T-helper 22 cell (primary cell): Measurements from ENCODE around the gene MARCHF9.

ENCODE experiments used
- DNase-seq: peaks from one replicate; pipeline ENCODE4 v3.0.0-alpha.2; 2020; ENCODE audit warnings: low read depth

MARCHF9 gene

DNA sequence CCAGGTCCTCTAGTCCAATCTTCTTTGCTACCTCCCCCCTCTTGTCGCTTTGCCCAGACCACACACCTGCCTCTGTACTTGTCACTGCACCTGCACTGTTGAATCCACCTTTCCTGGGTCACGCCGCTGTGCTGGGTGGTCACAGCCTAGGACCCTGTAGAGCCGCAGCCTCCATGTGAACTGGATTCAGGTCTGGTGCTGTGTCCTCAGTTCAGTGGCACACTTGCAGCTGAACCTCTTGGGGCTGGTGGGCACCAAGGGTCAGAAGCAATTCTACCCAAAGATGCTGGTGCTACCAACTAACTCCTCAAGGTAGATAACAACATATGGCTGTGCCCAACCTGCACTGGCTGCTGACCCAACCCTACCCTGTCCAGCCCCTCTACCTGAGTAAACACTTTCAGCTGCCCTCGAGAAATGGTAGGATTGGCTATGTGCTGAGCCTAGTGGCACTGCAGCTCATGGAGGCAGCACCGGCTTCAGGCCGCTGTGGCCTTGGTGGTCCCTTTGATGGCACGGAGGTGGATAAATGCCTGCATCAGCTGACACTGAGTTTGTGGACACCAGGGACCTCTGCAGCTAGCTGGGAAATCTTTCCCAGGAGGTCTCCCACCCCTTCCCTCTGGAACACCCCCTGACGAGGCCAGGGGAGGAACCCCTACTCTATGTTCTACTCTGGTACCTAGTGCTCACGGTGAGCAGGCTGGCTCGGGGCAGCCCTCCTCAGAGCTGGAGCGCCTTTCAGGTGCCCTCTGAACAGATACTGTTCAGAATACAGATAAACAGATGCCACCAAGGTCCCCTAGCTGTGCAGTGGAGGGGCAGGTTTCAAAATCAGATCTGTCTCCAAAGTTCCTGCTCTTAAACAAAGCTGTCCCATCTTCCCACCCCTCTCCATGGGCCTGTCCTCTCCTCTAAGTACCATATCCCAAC, 30.6 kb upstream of the MARCHF9 start:
- no peak for DNase-seq

DNA sequence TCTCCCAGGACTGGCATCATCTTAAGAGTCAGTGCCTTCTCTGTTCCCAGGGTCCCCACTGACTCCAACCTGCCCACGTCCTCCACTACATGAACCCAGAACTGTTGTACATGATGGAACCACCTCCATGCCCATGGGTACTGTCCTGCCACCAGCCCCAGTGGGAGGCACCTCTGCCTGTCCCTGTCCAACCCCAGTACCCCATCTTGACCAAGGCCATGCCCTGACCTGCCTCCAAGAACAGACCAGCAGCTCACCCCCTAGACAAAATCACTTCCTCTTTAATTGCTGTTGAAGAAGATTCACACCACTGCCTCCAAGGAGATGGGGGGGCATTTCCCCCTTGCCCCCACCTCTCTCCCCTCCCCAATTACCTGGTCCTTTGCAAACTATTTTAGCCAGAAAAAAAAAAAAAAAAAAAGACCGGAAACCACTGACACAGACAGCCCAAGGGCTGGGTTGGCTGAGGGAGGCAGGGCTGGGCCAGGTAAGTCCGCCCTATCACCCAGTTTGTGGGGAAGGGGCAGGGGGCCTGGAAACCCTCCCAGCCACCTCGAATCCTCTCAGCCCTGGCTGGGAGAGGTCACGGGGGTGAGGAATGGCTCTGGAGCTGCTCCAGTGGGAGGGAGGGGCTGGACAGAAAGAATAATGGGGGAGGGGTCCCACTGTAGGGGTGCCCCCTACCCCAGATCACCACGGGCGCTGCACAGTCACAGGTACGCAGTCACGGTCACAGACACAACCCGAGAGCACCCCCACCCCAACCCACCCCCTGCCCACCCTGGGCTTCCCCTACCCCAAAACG, 29.8 kb upstream of the MARCHF9 start:
- DNase-seq, result no peak

DNA sequence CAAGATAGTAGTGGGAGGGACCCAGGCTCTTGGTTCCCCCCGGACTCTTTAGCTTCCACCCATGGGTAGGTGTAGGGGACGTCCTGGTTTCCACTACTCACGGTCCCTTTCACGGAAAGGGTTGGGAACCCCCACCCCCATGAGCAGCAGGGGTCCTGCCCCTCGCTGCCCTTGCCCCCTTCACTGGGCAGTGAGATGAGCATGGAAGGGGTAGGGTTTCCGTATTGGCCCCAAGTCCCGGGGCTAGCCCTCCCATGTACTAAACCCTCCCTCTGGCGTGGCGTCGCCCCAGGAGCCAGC, 29.1 kb upstream of the MARCHF9 start:
- no peak for DNase-seq

DNA sequence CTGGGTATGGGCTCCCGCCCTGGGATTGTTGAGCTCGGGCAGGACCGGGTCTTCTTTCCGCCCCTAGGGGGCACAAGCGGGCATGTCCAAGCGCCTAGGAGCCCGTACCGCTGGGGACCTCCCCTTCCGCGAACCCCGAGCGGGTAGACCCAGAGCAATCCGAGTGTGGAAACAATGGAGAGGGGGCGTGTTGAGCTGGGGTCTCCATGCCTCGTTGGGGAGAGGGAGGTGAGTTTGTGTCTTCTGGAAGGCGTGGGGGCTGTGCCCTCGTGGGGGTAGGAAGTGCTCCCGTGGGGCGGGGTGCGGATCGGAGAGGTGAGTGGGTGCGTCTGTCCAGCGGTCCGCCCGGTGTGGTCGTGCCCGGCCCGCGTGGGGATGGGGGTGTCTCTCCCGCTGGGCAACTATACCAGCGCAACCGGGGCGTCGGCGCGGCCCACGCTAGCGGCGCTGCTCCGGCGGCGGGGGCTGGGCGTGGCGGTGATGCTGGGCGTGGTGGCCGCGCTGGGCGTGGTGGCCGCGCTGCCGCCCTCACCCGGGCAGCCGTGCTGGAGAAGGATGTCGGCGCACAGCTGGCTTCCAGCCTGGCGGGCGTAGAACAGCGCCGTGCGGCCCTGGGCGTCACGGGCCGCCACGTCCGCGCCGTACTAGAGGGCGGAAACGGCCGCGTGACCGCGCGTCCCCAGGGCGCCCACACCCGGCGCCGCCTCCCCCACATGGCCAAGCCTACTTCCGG, 28.6 kb upstream of the MARCHF9 start:
- DNase-seq, result no peak

DNA sequence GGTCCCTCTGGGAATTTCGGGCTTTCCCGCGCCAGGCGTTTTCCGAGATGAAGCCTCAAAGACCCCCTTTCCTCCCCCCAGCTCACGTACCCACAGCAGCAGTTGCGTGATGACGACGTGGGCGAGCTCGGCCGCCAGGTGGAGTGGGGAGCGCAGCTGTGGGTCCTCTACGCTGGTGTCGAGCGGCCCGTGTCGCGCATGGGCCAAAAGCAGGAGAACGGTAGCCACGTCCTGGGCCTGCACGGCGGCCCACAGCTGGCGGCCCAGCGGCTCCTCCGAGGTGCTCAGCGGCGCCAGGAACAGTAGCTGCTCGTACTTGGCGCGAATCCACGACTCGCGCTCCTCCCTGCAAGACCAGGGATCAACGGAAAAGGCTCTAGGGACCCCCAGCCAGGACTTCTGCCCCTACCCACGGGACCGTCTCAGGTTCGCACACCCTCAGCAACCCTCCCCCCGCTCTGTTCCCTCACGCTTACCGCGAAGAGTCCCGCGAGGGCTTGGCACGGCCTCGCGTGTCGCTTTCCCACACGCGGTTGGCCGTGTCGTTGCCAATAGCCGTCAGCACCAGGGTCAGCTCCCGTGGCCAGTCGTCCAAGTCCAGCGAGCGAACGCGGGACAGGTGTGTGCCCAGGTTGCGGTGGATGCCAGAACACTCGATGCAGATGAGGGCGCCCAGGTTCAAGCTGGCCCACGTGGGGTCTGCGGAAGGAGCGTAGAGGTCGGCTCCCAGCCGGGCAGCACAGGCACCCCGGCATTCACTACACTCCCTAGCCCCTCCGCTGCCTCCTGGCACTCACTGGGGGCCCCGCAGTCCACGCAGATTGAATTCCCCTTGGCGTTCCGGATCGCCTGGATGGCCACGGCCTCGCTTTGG, 27.8 kb upstream of the MARCHF9 start:
- no peak for DNase-seq

DNA sequence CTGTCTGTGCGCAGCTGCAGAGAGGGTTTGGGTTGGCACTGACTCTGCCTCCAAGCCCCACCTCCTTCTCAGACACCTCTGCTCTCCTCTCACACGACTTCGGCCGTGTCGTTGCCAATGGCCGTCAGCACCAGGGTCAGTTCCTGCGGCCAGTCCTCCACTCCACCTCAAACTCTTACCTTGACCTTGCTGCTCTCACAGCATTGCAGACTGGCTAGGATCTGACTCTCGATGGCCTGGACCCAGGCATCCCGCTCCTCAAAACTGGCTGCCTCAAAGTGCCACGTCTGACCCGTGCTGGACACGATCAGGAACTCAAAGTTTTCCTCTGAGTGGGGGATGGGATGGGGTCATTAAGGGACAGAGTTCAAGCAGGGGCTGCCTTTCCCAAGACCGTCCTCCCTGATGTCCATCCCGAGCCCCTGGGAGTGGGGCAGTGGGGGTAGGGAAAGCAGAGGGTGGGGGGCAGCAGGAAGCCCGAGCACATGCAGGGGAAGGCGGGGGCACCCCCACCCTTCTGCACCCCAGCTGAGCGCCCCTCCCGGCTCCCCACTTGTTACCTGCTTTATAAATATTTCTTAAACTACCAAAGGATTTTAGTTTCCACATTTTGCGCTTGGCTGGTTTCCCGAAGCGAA, 27.0 kb upstream of the MARCHF9 start:
- DNase-seq, result no peak

DNA sequence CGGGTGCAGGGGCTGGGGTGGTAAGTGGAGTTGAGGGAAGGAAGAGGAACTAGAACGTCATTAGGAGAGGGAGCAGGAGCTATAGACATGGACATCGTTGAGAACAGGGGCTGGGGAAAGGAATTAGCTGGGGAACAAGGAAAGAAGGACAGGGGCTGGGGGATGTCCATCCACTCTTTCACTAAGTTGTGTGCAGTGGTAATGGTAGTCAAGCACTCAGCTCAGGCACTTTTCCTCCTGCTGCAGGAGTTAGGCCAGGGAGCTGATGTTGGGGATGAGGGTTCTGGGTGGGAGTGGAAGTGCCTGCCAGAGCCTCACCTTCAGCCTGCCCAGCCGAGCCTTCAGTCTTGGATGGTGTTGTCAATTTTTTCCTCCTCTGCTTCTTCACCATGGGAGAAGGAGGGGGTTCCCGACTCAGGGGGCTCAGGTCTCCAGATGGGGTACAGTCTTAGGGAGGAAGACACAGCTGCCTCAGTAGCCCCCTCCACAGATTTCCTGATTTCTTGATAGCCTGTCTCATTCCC, 25.5 kb upstream of the MARCHF9 start:
- DNase-seq, result no peak

DNA sequence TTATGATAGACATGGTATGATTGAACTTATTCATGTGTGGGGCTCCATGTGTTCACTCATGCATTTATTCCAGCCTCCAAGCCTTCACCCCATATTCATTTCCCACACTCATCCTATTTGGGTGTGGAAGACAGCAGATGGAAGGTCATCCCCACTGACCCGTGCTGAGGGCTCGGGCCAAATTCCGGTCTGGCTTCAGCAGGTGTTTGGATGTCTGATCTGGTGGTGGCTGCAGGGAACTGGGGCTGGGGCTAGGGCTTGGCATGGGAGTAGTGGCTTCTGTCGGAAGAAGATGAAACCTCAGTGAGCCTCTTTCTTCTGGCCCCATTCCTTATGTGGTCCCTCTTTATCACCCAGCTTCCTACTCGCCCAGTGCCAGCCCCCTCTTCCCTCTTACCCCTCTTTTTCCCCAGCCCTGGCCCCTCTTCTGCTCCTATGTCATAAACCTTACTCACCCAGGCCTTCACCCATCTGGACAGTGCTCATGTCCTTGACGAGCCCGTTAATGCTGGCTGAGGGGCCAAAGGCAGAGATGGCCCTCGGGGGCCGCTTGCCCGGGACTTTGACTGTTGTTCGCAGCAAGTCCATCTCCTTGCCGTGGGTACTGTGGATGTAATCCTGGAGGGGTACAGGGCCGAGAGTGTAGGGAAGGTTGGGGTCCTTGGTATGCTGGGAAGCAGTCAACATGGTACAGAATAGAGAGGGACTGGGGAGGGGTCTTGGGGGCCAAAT, 24.4 kb upstream of the MARCHF9 start:
- DNase-seq, result no peak

DNA sequence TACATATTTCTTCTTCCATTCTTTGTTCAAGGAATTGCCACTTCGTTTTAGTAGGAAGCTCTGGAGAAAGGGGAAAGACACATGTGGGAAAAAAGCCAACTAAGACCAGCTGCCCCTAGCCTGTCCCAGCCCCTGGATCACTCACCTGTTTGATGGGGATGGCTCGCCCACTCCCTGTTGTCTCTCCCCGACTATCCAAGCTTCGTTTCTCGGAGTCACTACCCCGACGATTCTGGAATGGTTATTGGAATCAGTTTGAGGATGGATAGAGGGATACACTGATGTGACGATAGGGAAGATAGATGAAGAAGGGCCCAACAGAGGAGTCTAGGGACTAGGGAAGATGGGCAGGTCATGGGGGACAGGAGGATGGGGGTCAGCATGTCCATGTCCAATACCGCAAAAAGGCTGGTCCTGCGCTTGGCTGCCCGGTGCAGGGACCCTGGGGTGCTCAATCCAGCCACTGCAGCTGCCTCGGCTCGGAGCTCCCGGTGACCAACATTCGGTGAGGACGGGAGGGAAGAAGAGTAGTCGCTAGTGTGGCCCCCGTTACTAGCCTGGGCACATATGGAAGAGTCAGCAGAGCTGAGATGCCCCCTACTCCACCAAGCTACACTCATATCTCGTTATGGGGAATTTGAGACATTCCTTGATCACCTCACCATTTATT, 23.4 kb upstream of the MARCHF9 start:
- no peak for DNase-seq

DNA sequence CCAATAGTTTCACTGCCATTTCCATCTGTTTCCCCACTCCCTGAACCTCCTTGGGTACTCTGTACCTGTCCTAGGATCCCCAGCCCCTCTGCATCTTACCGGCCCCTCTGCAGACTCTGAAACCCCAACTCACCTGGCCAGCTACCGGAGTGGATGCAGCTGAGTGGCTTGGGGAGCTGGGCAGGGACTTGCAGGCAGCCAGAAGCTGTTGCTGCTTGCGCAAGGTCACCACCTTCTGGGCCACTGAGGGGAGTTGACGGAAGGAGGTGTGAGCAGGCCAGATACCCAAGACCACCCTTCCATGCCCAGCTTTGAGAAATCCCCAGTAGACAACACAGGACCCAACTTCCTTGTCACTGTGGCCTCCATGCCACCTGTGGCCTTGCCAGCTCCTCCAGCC, 22.6 kb upstream of the MARCHF9 start:
- DNase-seq, result no peak

DNA sequence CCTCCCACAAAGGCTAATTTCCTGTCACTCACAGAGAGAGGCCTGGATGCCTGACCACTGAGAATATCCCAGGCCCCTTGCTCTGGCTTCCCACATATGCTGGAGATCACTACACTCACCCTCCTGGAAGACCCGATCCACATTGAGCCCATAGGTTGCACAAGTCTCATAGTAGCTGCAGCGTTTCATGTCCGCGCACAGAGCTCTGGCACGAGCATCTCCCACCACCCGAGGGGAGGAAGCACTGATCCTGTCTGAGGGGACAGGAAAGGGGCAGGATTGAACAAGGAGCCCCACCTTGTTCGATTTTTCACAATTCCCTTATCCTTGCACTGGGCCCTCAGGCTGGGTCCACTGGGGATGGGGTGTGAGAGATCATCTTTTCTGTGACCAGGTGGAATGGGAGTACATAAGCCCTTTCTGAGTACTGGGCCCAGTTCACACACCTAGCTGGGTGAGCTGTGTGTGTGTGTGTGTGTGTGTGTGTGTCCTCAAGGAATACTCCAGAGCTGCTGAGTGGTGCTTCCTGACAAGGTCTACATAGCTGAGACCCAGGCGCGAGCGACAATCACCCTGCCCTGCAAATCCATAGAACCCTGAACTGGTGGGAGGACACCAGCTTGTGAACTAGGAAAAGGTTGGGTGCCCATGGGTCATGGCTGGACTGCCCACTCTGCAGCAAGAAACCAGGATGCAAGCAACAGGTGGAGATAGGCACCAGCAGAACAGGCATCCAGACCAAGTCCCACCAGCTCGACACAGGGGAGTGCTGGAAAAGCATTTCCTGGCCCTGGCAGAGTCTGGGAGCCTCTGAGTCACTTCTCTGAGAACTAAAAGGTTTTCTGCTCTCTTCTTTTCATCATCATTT, 21.9 kb upstream of the MARCHF9 start:
- DNase-seq, result no peak

DNA sequence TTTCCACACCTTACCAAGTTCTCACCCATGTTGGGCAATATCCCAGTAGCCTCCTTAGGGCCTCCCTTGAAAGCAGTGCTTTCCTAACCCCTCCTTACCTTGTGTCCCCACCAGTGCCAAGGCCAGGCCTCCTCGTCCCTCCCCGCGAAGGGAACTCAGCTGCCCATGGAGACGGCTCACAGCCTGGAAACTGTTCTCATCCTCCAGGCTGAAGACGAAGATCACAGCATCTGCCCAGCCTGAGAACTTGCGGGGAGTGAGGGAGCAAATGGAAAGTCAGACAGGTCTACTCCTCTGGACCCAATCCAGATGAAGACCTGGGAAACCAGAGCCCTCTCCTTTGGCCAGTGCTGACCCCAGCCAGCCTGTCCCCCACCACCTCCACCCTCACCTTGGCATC, 21.0 kb upstream of the MARCHF9 start:
- no peak for DNase-seq

DNA sequence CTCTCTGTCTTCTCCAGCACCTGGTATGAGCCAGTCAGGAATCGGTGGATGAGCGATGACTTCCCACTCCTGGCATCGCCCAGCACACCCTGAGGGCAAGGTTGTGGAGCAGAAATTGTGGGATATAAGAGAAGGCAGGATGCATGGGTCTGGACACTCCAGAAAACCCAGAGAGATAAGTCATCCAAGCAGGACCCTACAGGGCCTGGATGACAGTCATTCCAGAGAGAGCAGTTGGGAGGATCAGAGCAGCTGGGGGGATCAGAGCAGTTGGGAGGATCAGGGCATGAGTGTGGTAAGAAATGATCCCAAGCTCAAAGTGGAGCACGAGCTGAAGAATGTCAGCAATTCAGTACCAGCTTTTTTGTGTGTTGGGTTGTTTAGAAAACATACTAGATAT, 20.3 kb upstream of the MARCHF9 start:
- DNase-seq, result no peak

DNA sequence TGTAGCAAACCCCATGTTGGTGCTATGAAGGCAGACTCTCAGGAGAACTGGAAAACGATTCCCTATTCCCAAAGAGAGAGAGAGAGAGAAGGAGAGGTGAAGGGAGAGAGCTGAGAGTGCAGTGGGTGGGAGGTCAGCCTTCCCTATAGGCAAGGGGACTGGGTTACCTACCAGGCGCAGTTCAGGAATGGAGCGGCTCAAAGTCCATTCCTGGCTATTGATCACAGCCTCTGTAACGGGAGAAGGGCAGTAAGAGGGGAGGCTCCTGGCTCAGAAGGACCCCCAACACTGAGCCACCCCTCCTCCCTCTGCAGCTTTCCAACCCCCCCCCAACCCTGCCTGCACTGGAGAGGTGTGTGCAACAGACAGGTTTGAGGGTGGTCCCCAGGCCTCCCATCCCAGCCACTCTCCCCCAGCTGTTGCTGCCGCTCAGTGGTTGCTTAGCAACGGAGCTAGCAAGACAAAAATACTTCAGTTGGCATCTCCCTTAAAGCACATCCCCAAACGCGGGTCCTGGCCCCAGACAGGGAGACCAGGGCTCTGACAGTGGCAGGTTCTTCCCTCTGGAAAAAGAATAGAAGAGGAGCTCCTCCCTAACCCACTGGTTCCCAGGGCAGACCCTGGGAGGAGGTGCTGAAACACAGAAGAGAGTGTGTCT, 19.6 kb upstream of the MARCHF9 start:
- DNase-seq, result no peak

DNA sequence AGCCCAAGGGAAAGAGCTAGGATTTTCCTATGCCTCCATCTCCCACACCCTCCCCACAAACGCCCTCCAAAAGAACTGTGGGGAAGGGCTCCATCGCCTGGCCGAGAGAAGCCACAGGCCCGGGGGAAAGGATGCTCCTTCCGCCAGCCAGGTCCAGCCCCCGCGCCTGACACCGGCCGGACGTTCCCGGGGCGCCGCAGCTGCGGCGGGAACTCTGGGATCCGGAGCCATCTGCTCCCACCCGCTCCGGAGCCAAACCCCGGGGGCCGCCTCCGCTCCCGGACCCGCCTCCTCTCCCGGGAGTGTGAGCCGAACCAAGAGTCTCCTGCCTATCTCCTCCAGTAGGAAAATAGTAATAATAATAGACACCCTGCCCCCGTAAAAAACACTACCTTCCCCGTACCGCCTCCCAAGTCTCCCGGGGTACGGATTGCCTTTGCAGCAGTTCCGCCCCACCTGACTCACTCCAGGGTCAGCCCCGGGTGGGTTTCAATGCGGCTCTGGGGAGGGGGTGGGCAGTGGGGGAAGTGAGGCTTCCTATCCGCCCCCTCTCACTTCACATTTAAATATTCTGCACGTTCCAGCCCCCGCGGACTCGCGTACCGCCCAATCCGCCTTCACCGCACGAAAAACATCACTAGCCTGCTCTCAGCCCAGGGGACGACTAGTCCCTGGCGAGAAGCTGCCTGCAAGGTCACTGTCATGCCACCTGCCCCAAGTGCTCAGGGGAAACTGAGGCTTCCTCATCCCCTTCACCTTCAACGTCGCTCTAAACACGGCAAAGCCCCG, 18.8 kb upstream of the MARCHF9 start:
- no peak for DNase-seq

DNA sequence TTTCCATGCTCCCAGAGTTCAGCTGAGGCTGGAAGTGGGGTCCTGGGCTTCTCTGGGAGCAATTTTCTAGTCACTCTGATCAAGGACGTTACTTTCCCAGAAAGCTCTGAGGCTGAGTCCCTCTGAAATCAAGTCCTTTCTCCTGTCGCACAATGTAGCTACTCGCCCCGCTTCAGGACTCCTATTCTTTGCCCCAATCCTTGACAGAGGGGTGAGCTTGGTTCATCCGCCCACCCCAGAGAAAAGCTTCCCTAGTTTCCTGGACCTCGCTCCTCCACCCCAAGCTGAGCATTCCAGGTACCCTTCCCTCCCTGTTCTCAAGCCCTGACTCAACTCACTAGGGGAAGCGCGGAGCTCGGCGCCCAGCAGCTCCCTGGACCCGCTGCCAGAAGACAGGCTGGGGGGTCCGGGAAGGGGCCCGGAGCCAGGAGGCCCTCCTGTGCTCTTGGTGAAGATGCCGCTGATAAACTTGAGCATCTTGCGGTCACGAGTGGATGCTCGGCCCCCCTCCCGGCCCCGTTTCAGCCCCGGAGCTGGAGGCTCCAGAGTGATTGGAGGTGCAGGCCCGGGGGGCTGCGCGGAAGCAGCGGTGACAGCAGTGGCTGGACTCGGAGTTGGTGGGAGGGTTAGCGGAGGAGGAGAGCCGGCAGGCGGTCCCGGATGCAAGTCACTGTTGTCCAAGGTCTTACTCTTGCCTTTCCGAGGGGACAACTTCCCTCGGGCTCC, 18.0 kb upstream of the MARCHF9 start:
- DNase-seq, result no peak
